Epithelial cell of proximal tubule (primary cell): ENCODE measurements around the gene PROB1. TPM values are rescaled to one million over a fixed set of nuclear protein-coding genes. Genes with fewer than 3 reads are reported as not detected.

Experiments used
- DNase-seq: peaks from one replicate; pipeline ENCODE4 v3.0.0-alpha.2; 2011; ENCODE audit warnings: low read depth
- H3K4me3 ChIP-seq: 2 replicates; pipeline ENCODE4 v1.5.1; 2011; ENCODE audit warnings: low read depth, mild to moderate bottlenecking, low read length
- total RNA-seq: library from RNA; depleted of rRNA; stranded (reverse); fragments of >200 nt; gene quantifications from 2 replicates; pipeline ENCODE4 v1.2.3, GENCODE V29; 2015
- TF ChIP-seq, protein P1 (sequence below): conservative IDR thresholded peaks from 2 replicates; pipeline ENCODE4 v1.5.1; 2012; ENCODE audit warnings: low read depth, mild to moderate bottlenecking, low read length

PROB1 gene
- total RNA-seq, 1 donor from 2014 or later: 2.7 TPM

DNA sequence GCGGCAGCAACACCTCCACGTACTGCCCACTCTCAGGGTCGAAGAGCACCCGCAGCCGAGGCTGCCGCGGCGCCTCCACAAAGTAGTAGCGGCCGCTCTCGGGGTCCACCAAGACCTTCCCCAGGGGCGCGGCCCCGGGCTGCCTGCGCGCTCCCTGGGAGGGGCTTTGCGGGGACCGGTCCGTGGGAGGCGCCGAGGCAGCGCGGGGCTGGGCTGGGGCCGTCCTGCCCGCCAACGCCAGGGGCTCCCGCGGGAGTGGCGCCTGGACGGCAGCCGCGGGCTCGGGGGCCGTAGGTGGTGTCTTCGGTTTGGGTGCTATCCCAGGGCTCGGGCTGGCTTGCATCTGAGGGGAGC is 2.6 kb downstream of the PROB1 start:
- TF ChIP-seq, protein P1, sequence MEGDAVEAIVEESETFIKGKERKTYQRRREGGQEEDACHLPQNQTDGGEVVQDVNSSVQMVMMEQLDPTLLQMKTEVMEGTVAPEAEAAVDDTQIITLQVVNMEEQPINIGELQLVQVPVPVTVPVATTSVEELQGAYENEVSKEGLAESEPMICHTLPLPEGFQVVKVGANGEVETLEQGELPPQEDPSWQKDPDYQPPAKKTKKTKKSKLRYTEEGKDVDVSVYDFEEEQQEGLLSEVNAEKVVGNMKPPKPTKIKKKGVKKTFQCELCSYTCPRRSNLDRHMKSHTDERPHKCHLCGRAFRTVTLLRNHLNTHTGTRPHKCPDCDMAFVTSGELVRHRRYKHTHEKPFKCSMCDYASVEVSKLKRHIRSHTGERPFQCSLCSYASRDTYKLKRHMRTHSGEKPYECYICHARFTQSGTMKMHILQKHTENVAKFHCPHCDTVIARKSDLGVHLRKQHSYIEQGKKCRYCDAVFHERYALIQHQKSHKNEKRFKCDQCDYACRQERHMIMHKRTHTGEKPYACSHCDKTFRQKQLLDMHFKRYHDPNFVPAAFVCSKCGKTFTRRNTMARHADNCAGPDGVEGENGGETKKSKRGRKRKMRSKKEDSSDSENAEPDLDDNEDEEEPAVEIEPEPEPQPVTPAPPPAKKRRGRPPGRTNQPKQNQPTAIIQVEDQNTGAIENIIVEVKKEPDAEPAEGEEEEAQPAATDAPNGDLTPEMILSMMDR: no peak
- no peak for DNase-seq
- peak overlapping the region; percentile 53 for H3K4me3 ChIP-seq

- DNase-seq: no peak
- H3K4me3 ChIP-seq: no peak overlapping the region
- TF ChIP-seq, protein P1: no peak
Measured at GRCh38 chr5:139391570-139392323, 3.2 kb downstream of the PROB1 start.

DNA sequence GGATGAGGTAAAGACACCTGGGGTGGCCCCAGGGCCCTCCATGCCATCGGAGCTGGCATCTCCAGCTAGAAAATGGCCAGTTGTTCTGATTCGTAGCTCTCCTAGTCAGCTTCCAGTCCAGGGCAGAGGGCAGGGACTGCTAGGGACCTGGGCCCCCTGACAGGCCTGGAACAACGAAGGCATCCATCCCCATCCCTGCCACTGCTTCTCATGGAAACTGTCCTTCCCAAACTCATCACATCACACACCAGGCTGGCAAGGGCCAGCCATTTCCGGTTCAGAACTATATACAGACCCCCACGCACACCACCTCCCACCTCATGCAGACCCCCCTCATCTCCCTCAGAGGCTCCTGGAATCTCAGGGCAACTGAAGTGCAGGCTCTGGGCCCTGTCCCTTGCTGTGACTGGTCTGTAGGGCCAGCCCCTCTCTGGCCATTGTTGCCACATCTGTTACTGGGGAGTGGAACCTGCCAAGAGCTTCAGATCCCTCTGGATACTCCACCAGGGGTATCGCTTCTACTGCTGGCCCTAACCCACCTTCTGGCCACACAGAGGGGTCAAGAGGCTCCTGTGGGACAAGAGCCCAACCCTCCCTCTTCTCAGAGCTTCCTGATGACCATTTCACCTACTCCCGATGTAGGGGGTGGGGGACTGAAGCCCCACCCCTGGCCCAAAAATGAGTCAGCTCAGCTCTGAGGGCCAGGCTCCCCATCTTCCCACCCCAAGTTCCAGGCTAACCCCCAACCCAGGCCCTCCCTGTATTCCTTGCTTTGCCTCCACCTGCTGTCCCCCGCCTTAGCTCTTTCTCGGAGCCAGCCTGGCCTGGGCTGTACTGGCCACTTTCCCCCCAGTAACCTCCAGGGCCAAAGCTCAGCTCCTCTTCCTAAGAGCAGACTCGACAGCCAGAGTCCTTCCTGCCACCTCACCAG is 4.0 kb downstream of the PROB1 start:
- no peak overlapping the region for H3K4me3 ChIP-seq
- DNase-seq: no peak
- TF ChIP-seq, protein P1: no peak

- H3K4me3 ChIP-seq: peak within 1 kb of the TSS; percentile 55
- no peak for DNase-seq
- TF ChIP-seq, protein P1: no peak
Measured at GRCh38 chr5:139389701-139390638, 4.9 kb downstream of the PROB1 start, which contains the start of gene MZB1. Gene MZB1 (minus strand): TSS chr5:139389913. CDS start chr5:139389856, 57 bp downstream.

- H3K4me3 ChIP-seq: peak overlapping the region; percentile 55
- TF ChIP-seq, protein P1: no peak
- DNase-seq: no peak
Measured at GRCh38 chr5:139388198-139388821, 6.6 kb downstream of the PROB1 start.
